Progenitor cell of endocrine pancreas (in vitro differentiated cells): ENCODE data around the gene ZNF521. TPM values are rescaled to one million over a fixed set of nuclear protein-coding genes. Genes with fewer than 3 reads are reported as not detected.

ENCODE experiments used
- DNase-seq: peaks from one replicate; pipeline ENCODE4 v3.0.0; 2021; ENCODE audit warnings: low spot score; ENCODE audit not compliant: unreplicated experiment
- H3K27ac Mint-ChIP-seq: 2 replicates; pipeline ENCODE4 v1.8.0; 2021; ENCODE audit warnings: mild to moderate bottlenecking, moderate library complexity, mixed read lengths
- H3K27me3 Mint-ChIP-seq: 2 replicates; pipeline ENCODE4 v1.8.0; 2021; ENCODE audit warnings: mixed read lengths
- H3K36me3 Mint-ChIP-seq: 2 replicates; pipeline ENCODE4 v1.8.0; 2022; ENCODE audit warnings: mixed read lengths; ENCODE audit not compliant: insufficient read depth
- H3K4me1 Mint-ChIP-seq: 2 replicates; pipeline ENCODE4 v1.8.0; 2021; ENCODE audit warnings: low read depth, mixed read lengths
- H3K4me3 Mint-ChIP-seq: 2 replicates; pipeline ENCODE4 v1.8.0; 2021; ENCODE audit warnings: low read depth, mild to moderate bottlenecking, moderate library complexity, mixed read lengths
- H3K9me3 Mint-ChIP-seq: 2 replicates; pipeline ENCODE4 v1.8.0; 2021; ENCODE audit warnings: low read depth, mixed read lengths
- total RNA-seq: library from RNA; stranded (reverse); gene quantifications from 2 replicates; pipeline ENCODE4 v1.2.1, GENCODE V29; 2021
- TF ChIP-seq, protein P1 (sequence below): fragments of 200-600 bp; sonication (generic); IDR thresholded peaks from one replicate; pipeline ENCODE4 v1.5.0; 2021; ENCODE audit warnings: antibody characterized with exemption, mild to moderate bottlenecking; ENCODE audit not compliant: unreplicated experiment

Gene ZNF521
- total RNA-seq, 1 donor from 2014 or later = 39.1 TPM

DNA sequence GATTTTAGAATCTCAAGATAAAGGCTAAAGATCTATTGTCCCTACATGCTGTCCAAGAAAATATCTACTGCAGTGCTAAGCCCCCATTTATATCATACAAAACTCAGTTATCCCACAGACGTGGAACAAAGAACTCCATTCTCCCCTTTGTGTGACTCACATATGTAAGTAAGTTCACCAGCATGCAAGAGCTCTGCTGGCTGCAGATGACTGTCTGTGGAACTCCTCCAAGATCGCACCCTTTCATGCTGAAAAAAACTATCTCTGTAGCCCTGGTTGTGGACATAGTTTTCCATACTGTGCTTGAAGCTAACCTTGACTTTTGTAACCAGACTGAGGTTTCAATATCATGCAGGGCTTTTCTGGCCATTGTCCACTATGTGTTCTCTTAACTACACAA, 207.1 kb downstream of the ZNF521 start:
- no peak for DNase-seq
- no peak overlapping the region for H3K27ac Mint-ChIP-seq
- no peak overlapping the region for H3K4me3 Mint-ChIP-seq
- H3K4me1 Mint-ChIP-seq = peaks cover 6% of the 10 kb centered on the region
- no peaks in the 10 kb centered on the region for H3K36me3 Mint-ChIP-seq
- no peaks in the 10 kb centered on the region for H3K9me3 Mint-ChIP-seq
- peaks cover 4% of the 10 kb centered on the region for H3K27me3 Mint-ChIP-seq
- TF ChIP-seq, protein P1, sequence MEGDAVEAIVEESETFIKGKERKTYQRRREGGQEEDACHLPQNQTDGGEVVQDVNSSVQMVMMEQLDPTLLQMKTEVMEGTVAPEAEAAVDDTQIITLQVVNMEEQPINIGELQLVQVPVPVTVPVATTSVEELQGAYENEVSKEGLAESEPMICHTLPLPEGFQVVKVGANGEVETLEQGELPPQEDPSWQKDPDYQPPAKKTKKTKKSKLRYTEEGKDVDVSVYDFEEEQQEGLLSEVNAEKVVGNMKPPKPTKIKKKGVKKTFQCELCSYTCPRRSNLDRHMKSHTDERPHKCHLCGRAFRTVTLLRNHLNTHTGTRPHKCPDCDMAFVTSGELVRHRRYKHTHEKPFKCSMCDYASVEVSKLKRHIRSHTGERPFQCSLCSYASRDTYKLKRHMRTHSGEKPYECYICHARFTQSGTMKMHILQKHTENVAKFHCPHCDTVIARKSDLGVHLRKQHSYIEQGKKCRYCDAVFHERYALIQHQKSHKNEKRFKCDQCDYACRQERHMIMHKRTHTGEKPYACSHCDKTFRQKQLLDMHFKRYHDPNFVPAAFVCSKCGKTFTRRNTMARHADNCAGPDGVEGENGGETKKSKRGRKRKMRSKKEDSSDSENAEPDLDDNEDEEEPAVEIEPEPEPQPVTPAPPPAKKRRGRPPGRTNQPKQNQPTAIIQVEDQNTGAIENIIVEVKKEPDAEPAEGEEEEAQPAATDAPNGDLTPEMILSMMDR = no peak

DNA sequence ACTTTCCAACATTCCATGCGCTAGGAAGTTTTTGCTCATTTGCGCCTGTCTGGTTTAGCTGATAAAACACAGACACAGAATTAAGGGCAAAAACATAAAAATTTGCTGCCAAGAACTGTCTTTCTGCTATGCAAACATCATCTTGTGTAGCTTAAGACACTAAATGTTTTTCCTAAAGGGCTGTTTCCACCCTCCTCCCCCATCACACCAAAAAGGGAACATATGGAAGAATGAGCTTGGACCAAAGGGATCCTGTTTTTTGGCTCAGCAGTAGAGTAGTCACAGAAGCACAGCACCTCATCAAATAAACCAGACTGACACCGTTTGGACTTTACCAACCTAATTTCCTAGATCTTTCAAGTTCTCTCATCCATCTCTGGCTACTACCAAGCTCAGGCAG, 210.1 kb downstream of the ZNF521 start:
- TF ChIP-seq, protein P1 = no peak
- Mint-ChIP-seq H3K9me3 (no peaks in the 10 kb centered on the region), H3K36me3 (no peaks in the 10 kb centered on the region), H3K27me3 (peaks cover 4% of the 10 kb centered on the region), H3K4me1 (peaks cover 6% of the 10 kb centered on the region), H3K27ac (no peak overlapping the region), H3K4me3 (no peak overlapping the region)
- no peak for DNase-seq

DNA sequence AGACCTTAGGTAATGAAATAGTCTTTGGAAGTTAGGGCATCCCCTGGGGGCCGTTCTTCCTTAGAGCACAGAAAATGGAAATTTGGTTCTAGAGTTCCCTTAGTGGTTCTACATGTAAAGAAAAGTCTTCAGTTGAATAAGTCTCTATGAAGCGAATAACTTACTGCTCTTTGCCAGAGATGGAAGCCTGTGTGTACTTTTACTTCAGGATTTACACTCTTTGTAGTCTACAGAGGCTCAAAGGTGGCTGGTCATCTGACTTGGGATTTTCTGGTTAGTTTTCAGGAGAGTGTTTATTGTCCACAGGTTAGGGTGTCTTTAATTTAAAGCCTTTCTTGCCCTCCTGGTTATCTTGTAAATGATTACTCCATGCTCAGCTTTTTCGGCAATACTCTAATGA, 210.6 kb downstream of the ZNF521 start:
- H3K4me3 Mint-ChIP-seq = no peak overlapping the region
- H3K27ac Mint-ChIP-seq = no peak overlapping the region
- peaks cover 4% of the 10 kb centered on the region for H3K27me3 Mint-ChIP-seq
- DNase-seq = no peak
- TF ChIP-seq, protein P1 = no peak
- no peaks in the 10 kb centered on the region for H3K36me3 Mint-ChIP-seq
- H3K9me3 Mint-ChIP-seq = no peaks in the 10 kb centered on the region
- H3K4me1 Mint-ChIP-seq = peaks cover 6% of the 10 kb centered on the region

DNA sequence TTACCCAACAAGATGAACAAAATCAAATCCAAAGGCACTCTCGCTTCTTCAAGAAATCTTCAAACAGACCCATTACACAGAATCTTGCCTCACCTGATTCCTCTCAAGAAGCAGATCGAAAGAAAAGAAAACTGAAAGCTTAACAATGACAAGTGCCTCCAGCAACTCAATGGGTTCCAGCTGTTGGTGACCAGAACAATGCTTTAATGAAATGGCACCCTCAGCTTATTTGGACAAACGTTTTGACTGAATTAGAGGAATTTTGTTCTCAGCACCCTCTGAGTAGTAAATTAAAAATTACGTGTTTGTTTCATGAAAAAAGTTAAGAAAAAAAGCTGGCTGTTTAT, 211.0 kb downstream of the ZNF521 start:
- no peak overlapping the region for H3K4me3 Mint-ChIP-seq
- peaks cover 4% of the 10 kb centered on the region for H3K27me3 Mint-ChIP-seq
- TF ChIP-seq, protein P1 = no peak
- no peak for DNase-seq
- peaks cover 6% of the 10 kb centered on the region for H3K4me1 Mint-ChIP-seq
- H3K36me3 Mint-ChIP-seq = no peaks in the 10 kb centered on the region
- no peak overlapping the region for H3K27ac Mint-ChIP-seq
- H3K9me3 Mint-ChIP-seq = no peaks in the 10 kb centered on the region

DNA sequence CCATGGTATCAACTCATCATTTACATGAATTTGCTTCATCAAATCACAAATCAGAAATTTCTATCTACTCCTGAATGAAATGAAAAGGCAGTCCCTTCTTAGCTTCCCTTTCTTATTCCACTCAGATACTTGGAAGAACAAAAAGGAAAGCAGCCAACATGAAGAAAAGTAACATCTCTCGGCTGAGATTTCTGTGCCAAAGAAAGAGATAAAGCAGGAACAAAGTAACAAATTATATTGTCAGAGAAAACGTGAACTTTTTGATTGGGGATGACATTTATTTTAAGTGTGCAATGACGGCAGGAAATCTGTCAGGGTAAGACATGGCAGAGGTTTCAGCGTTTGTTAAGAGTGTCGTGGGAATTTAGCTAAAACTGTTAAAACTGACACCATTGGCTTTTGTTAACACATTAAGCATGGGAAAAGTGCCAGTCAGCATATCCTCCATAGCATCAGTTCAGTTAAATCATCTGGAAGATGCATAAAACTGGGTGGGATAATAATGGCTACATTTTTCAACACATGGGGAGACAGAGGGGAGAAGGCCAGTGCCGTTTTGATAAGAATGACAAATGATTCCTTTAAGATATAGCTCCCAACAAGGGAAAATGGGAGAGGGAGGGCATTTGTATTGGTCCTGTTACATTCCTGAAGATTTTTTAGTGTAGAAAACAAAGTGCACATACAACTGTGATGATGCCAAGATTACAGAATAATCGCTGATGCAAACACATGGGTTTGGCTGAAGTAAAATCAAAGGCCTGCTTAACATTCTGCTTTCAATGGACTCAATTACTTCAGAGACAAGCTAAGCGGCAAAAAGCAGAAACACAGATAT, 211.6 kb downstream of the ZNF521 start:
- H3K4me1 Mint-ChIP-seq = peaks cover 6% of the 10 kb centered on the region
- H3K36me3 Mint-ChIP-seq = no peaks in the 10 kb centered on the region
- no peak overlapping the region for H3K4me3 Mint-ChIP-seq
- H3K27me3 Mint-ChIP-seq = peaks cover 4% of the 10 kb centered on the region
- TF ChIP-seq, protein P1 = no peak
- H3K27ac Mint-ChIP-seq = no peak overlapping the region
- DNase-seq = no peak
- no peaks in the 10 kb centered on the region for H3K9me3 Mint-ChIP-seq
